Measurements from ENCODE around the gene UCK2.

- TF ChIP-seq ATF3 (IDR thresholded peaks at IDR 0.05): no peak
- TF ChIP-seq CTCF (IDR thresholded peaks at IDR 0.05 in 2 of 3, conservative IDR thresholded peaks at IDR 0.05 in 1 of 3; ENCODE audit: borderline replicate concordance in 1 of 3, insufficient read depth in 1 of 3, low read depth in 2 of 3, low read length in 2 of 3): no peak
- no peak for TF ChIP-seq EZH2 (IDR thresholded peaks at IDR 0.05)
These were observed 18.2 kb downstream of the UCK2 start for GRCh38 chr1:165845569-165845968.

Data from HCT116 (cell line).